Kidney capillary endothelial cell (primary cell): ENCODE measurements around the gene SEMA4D.

ENCODE experiments used
- DNase-seq: peaks from one replicate; pipeline ENCODE4 v3.0.0-alpha.2; 2018; ENCODE audit warnings: low spot score

SEMA4D gene

DNA sequence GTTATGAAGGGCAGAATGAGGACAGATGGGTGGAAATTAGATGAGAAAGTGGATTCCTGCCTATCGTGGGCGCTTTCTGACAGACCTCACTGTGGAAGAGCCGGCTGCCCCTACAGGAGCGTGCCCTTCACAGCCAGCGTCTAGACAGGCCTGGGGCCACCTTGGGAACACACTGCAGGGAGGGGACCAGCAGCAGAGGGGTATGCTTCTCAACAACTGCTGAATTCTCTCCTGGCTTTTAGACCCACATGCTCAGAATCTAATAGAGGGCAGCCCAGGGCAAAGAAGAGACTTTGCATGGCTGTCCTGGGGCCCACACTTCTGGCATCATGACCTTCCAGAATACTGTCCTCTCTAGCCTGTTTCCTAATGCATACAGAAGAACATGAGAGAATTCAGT, 2.1 kb upstream of the SEMA4D start:
- no peak for DNase-seq

DNA sequence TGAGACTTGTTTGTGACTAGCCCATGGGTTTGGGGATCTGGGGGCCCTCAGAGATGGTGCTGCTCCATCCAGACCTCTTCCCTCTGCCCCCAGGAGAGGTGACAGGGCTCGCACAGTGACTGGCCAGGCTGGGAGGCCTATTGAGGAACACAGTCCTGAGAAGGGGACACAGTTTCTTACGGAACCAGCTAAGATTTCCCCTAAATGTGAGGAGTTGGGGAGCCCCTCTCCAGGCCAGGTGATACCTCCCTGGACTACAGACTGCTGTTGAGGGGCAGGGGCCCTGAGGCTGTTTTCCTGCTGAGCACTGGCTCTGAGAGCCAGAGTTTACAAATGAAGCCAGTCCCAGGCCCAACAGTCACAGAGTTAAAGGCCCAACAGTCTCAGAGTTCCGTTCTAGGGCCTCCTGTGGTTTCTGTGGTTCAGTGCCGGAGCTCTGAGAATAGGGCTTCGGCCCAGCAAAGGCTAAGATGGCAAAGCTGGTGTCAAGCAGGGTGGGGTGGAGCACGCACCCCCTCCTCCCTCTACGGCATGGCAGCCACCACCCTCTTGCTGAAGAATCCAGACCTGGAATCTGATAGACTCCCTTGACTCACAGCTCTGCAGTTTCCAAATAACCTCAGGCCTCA, 1.1 kb upstream of the SEMA4D start:
- DNase-seq: no peak

DNA sequence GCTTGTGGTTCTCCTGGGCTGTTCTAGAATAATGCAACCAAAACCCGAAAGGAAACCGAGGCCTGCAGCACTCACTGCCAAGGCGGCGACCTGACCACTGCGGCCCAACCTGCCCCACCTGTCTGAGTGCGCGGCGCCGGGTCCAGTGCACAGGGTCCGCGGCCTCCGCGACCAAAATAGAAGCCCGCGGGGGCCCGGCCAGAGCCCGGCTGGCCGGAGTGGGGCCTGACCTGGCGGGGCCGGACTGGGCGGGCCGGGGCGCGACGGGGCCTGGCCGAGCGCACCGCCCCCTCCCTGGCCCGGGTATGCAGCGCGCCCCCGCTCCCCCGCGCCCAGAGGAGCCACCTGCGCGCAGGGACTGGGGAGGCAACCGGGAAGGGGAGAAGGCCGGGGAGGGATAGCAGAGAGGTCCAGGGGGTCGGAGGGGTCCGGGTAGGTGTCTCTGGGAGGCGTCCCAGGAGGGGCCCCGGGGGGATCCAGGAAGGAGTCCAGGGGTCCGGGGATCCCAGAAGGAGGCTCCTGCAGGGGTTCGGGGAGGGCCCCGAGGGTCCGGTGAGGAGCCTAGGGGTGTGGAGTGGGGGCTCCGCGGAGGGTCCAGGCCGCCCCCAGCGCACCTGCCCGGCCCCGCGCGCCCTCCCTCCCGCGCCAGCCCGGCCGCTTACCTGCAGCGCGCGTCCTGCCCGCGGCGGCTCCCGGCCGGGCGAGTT, 503 bp downstream of the SEMA4D start:
- DNase-seq: no peak

DNA sequence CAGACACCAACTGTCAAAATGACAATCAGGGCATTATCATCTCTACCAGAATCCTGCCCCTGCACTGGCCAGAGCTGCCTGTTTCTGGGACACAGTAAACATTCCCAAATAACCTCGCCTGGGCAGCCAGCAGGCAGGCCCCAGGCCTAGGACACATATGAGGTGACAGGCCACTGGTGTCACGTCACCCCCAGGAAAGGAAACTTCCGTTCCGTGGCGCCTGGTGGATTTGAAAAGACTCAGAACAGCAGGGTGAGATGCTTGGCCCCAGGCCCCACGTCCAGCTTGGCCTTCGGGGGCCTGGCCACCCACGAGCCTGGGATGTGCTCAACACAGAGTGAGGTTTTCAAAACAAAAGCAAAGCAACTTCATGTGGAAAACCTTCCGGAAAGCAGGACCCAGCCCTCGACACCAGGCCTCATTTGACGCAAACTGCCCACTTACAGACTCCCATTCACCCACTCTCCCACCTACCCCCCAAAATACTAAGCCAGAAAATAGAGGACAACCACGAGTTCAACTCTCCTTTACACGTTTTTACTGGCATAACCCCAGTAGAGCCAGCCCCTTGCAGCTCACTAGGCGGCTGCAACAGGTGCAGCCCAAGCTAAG, 1.2 kb downstream of the SEMA4D start:
- no peak for DNase-seq

DNA sequence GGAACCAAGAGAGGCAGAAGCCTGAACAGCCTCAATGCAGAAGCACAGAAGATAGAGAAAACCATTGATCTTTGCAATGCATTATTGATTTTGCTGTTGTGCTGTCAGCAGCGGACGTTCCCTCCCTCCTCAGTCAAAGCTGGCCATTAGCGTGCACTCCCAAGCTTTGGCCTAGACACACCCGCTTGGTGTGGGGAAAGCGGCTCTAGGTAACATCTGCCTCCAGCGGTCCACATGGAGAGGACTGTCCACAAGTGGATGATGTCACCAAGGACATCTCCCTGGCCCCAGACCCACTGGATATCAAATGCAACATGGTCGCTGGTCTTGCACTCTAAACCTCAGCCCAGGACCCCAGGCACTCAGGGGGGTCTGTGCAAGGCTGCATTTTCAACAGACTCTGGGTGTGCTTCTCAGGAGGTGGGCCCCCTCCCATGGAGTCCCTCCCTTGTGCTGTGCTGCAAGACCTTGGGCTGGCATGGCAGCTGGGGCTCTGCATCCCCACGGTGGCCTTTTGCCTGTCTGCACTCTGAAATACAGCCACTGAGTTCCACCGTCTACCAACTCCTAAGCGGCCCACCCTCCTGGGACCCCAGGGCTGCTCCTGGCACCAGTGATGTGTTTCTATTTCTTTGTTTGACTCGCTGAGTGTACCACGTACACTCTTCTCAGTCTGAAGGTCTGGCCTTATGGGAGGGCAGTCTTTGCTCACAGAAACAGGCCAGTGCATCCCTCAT, 1.9 kb downstream of the SEMA4D start:
- DNase-seq: no peak

DNA sequence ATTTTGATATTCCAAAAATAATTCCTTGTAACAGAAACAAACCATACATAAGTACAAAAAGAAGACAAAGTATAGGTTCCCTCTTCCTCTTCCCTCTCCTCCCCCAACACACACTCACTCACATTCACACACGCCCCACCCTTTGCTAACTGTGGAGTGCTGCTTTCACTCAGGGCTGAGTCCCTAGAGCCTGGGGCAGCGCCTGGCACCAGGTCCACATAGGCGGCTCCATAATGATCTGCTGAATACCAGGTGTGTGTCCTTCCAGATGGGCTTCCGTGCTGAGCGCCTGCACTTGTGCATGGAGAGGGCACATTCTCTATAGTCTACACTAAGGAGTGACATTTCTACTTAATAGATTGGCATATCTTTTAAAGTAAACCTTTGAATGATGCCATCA, 3.7 kb downstream of the SEMA4D start:
- no peak for DNase-seq

DNA sequence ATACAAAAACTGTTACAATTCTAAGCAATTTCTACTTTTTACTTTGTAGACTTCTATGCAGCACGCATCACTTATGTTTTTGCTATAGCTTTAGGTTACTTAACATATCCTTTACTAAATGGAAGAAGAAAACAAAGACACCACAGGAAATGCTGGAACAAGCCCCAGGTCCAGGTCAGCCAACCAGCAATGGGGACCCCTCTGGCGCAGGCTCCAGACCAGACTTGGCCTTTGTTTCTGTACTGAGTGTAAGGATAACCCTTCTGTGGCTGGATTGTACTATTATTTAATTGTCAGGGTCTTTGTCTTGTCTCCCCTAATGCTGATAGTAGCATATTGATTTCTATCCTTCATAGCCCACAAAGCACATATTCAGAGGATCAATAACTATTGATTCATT, 4.2 kb downstream of the SEMA4D start:
- DNase-seq: no peak

DNA sequence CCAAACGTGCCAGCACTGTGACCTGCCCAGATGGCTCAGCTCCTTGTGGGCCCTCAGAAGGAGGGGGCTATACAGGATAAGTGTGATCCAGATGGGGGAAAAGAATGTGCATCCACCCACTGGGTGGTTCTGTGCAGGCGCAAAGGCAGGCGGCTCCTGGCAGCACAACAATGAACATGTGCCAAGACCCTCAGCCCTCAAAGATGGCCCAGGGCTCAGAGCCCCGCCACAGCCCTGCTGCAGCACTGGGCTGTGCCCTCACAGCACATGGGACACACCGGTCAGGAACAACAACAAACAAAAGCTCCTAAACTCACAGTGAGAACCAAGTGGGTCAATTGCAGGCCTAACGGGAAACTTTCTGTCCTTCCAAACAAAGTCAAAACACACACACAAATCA, 4.7 kb downstream of the SEMA4D start:
- no peak for DNase-seq

DNA sequence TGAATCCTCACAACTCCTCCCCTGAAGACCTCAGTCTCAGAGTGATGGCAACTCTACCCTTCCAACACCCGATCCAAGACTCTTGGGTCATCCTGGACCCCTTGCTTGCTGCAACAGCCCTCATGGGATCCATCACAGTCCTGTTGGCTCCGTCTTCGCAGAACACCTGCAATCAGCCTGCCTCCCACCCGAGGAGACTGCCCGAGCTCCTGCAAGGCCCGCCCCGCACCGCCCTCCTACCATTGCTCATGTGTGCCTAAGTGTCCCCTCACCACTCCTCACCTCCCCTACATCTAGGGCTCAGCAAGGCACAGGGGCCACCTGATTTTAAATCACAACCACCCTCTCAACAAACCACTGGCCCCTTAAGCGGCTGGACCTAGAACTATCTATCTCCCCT, 5.3 kb downstream of the SEMA4D start:
- DNase-seq: no peak

DNA sequence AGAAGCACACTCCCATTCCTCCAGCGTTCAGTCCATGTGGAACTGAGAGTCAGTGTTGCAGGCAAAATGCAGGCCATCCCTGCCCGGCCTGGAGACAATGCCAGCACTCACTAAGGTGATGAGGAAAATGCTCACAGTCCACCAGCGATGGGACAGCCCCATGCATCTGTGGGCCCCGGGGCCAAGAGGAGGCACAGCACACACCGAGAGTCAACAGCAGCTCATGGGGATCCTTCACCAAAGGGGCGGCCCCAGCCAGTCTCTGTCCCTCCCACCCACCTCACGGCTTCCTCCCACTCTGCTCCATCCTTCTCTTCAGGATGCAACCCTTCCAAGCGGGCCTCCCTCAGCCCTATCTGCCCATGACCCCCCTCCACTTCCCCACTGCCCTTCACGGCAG, 6.2 kb downstream of the SEMA4D start:
- no peak for DNase-seq

DNA sequence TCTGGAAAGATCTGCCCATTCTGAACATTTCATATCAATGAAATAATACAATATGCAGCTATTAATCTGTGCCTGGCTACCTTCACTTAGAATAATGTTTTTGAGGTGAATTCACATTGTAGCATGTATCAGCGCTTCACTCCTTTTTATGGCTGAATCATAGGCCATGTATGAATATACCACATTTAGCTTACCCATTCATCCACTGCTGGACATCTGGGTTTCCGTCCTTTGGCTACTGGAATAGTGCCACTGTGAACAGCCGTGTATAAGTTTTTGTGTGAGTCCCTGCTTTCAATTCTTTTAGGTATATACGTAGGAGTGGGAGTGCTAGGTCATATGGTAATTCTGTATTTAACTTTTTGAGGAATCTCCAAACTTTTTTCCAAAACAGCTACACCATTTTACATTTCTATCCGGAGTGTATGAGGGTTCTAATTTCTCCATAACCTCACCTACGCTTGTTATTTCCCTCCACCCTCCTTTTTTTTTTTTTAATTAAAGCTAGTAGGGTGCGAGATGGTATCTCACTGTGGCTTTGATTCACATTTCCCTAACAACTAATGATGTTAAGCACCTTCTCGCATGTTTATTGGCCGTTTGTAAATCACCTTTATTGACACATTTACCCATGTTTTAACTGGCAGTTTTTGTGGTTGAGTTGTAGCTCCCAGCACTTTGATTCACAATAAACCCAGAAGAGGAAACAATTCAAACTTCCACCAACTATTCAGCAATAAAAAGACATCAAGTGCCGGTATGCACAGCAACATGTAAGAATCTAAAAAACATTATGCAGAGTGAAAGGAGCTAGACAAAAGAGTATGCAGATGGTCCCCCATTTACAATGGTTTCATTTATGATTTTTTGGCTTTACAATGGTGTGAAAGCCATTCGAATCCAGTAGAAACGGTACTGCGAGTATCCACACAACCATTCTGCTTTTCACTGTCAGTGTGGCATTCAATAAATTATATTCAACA, 8.1 kb downstream of the SEMA4D start:
- DNase-seq: no peak

DNA sequence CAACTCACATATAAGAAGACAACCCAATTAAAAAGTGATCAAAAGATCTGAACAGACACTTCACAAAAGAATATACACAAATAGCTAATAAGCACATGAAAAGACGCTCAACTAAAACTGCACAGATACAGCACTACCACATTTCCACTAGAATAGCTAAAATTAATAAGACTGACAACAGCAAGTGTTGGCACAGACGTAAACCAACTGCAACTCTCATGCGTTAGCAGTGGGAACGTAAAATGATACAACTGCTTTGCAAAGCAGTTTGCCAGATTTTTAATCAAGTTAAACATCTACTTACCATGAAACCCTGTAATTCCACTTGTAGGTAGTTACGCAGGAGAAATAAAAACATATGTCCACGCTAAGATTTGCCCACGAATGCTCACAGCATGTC, 9.0 kb downstream of the SEMA4D start:
- no peak for DNase-seq

DNA sequence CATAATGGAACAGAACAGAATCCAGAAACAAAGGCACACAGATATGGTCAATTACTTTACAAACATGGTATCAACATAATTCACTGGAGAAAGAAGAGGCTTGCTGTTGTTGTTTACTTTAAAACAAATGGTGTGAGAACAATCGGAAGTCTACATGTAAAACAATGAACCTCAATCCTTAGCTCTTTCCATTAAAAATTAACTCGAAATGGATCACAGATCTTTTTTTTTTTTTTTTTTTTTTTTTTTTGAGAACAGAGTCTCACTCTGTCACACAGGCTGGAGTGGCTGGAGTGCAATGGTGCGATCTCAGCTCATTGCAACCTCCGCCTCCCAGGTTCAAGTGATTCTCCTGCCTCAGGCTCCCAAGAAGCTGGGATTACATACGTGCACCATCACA, 9.8 kb downstream of the SEMA4D start:
- no peak for DNase-seq

DNA sequence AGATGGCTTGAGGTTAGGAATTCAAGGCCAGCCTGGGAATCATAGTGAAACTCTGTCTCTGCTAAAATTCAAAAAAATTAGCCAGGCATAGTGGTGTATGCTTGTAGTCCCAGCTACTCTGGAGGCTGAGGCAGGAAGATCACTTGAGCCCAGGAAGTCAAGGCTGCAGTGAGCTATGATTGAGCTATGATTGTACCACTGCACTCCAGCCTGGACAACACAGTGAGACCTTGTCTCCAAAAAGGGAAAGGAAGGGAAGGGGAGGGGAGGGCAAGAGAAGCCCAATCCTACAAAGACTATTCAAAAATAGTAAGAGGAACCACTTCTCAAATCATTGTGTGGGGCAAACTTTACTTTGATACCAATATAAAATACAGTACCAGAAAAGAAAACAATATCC, 11.2 kb downstream of the SEMA4D start:
- DNase-seq: no peak

DNA sequence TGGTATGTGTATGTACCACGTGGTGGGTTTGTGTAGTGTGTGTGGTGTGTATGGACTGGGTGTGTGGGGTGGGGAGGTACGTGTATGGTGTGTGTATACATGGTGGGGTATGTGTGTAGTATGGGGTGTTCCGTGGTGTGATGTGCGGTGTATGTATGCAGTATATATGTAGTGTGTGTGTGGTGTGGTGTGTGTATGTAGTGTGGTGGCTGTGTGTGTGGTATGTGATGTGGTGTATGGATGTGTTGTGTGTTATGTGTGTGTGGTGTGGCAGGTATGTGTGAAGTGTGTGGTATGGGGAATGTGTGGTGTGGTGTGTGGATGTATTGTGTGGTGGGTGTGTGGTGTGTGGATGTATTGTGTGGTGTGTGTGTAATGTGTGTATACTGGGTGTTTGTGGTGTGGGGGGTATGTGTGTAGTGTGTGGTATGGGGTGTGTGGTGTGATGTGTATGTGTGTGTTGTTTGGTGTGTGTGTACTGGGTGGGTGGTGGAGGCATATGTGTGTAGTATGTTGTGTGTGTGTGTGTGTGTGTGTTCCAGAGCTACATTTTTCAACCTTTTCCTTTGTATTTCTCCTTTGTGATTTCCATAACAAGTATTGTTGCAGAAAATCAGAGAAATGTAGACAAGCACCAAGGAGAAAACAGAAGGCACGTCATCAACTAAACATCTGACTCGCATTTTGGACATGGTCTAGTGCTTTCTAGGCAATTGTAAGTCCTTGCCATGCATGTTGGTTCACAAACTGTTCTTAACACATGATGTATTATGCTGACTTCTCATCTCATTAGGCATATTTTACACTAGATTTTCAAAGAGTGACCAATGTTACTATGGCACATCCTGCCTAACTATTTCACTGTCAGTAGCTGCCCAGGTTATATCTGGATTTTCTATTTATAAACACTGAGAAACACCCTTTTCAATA, 13.2 kb downstream of the SEMA4D start:
- DNase-seq: no peak

DNA sequence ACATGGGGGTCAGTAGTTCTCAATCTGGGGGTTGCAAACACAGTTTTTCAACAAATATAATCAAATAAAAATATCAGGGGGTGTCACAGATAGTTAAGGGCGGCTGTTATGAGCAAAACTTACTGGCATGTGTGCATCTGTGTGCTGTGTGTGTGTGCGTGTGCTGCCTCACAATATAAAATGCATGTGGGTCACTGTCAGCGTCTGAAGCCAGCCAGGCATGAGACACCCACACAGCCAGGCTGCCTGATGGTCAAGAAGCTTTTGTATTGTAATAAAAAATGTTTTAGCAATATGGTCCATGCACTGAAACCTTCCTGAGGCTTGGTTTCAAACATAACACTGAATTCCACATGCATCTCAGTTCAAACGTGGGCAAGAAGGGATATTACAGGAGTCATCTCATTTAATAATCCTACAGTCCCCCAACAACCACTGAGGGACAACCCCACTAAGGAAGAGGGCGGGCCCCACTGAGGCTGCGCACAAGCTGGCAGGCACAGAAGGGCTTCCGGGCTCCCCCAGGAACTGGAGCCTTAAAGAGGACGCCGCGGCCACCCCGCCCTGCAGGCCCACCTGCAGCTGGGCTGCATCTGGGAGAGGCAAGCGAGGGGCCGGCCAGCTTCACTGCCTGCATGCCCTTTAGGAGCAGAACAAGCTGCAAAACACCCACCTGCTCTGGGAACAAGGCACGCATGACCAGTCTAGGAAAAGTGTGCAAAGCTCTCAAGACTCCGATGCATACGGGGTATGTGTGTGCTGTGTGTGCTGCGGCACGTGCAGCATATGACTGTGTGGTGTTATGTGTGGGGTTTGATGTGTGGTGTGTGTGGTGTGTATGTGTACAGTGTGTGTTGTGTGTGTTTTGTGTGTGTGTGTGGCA, 14.1 kb downstream of the SEMA4D start:
- no peak for DNase-seq

DNA sequence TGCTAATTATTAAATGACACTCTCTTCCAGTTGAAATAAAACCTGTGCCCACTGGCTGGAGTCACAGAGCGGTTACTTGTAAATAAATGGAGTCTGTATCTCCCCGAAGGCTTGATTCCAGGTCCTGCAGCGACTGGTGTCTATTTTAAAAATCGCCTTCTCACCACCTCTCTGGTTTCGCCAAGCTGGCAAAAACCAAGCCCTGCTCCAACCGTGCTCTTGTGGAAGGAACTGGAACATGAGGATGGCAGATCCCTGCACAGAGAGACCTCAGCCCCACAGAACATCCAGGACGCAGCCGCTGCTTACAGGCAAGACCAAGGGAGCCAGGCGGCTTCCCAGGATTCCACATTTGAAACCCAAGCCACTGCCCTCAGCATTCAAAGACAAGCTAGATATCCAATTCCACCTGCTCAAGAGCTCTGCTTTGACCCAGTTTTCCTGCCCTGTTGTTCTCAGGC, 15.0 kb downstream of the SEMA4D start:
- DNase-seq: no peak

DNA sequence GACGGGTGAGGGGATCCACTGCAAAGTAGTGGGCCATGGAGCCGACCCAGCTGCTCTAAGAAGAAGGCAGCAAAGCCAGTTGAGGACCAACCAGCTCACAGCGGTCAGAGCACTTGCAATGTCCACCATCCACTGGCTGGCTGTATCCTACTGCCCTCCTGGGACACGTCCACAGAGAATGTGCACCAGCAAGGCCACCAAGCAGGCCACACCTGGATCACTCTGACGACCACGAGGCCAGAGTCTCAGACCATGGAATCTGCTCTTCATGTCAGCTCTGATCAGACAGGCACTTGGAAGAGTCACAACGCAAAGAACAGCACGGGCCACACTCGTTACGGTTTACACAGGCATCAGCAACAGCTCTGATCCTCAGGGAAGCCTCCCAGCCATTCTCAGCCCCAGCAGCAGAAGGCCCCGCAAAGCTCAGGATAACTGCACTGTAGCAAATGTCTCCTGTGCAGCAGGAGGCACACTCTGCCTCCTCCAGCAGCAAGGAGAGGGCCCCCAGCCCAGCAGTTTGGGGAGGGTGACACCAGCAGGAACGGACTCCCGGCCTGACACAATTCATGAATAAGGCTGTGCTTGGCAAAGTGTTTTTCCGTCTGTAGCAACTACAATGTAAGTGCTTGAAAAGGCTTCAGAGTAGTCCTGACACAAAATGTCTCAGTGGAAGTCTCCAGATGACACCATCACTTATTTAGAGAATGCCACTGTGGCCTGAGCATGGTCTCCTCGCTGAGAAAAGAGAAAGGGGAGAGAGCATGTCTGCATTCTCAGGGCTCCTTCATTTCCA, 15.7 kb downstream of the SEMA4D start:
- no peak for DNase-seq

DNA sequence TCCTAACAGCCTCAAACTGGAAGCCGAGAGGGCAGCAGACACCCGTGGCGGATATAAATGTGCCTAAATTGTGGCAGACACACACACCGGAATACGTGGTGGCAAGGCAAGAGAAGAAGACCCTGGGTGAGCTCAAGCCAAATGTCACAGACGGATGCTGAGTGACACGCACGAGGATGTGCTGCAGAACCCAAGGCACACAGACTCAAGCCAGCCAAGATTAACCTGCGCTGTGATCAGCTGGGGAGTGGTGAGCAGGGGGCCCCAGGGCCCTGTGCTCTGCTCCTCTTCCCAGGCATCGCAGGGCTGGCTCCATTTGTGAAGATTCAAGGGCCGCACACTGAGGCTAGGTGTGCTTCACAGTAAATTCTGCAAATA, 16.4 kb downstream of the SEMA4D start:
- no peak for DNase-seq
